Neural crest cell (in vitro differentiated cells): ENCODE measurements around the gene SYTL3. TPM values are rescaled to one million over a fixed set of nuclear protein-coding genes. Genes with fewer than 3 reads are reported as not detected.

Source experiments
- DNase-seq: peaks from one replicate; pipeline ENCODE4 v3.0.0; 2021; ENCODE audit warnings: low read depth, mixed read lengths, low spot score
- H3K27ac Mint-ChIP-seq: one replicate; pipeline ENCODE4 v1.8.0; 2021; ENCODE audit warnings: mild to moderate bottlenecking, mixed read lengths; ENCODE audit not compliant: unreplicated experiment
- H3K27me3 Mint-ChIP-seq: 2 replicates; pipeline ENCODE4 v1.8.0; 2021; ENCODE audit warnings: low read depth, mild to moderate bottlenecking, mixed read lengths
- H3K36me3 Mint-ChIP-seq: 2 replicates; pipeline ENCODE4 v1.8.0; 2021; ENCODE audit warnings: low read depth, mild to moderate bottlenecking, mixed read lengths
- H3K4me1 Mint-ChIP-seq: 2 replicates; pipeline ENCODE4 v1.8.0; 2021; ENCODE audit warnings: mixed read lengths
- H3K4me3 Mint-ChIP-seq: one replicate; pipeline ENCODE4 v1.8.0; 2021; ENCODE audit warnings: mild to moderate bottlenecking, mixed read lengths
- H3K9me3 Mint-ChIP-seq: 2 replicates; pipeline ENCODE4 v1.8.0; 2021; ENCODE audit warnings: mixed read lengths
- CTCF ChIP-seq: fragments of 200-600 bp; sonication (generic); conservative IDR thresholded peaks from 2 replicates; pipeline ENCODE4 v1.5.0; 2021; ENCODE audit warnings: antibody characterized with exemption, mild to moderate bottlenecking
- total RNA-seq: library from RNA; stranded (reverse); gene quantifications from 2 replicates; pipeline ENCODE4 v1.2.1, GENCODE V29; 2021

Gene SYTL3
- total RNA-seq, 1 donor from 2014 or later, result 0.28 TPM

- no peak for DNase-seq
- Mint-ChIP-seq H3K36me3 (peaks cover 24% of the 10 kb centered on the region), H3K27ac (no peak overlapping the region), H3K4me1 (no peaks in the 10 kb centered on the region), H3K4me3 (no peak overlapping the region), H3K27me3 (no peaks in the 10 kb centered on the region), H3K9me3 (no peaks in the 10 kb centered on the region)
- no peak for TF ChIP-seq CTCF
Observed at GRCh38 chr6:158782432-158783166, 132.7 kb downstream of the SYTL3 start.

- no peak for TF ChIP-seq CTCF
Observed at GRCh38 chr6:158783167-158783450, 133.3 kb downstream of the SYTL3 start.

GRCh38 chr6:158783851-158784250, 134.0 kb downstream of the SYTL3 start:
- H3K9me3 Mint-ChIP-seq, result no peaks in the 10 kb centered on the region
- TF ChIP-seq CTCF, result no peak
- peaks cover 22% of the 10 kb centered on the region for H3K36me3 Mint-ChIP-seq
- H3K4me1 Mint-ChIP-seq, result no peaks in the 10 kb centered on the region
- DNase-seq, result no peak
- no peak overlapping the region for H3K27ac Mint-ChIP-seq
- no peaks in the 10 kb centered on the region for H3K27me3 Mint-ChIP-seq
- H3K4me3 Mint-ChIP-seq, result no peak overlapping the region

More at GRCh38 chr6:158783167-158783450, 133.3 kb downstream of the SYTL3 start:
- peaks cover 25% of the 10 kb centered on the region for H3K36me3 Mint-ChIP-seq
- H3K27ac Mint-ChIP-seq, result no peak overlapping the region
- H3K9me3 Mint-ChIP-seq, result no peaks in the 10 kb centered on the region
- DNase-seq, result no peak
- H3K4me1 Mint-ChIP-seq, result no peaks in the 10 kb centered on the region
- H3K27me3 Mint-ChIP-seq, result no peaks in the 10 kb centered on the region
- no peak overlapping the region for H3K4me3 Mint-ChIP-seq

- Mint-ChIP-seq H3K9me3 (no peaks in the 10 kb centered on the region), H3K27me3 (no peaks in the 10 kb centered on the region), H3K4me3 (no peak overlapping the region), H3K36me3 (peaks cover 18% of the 10 kb centered on the region), H3K27ac (no peak overlapping the region), H3K4me1 (peaks cover 3% of the 10 kb centered on the region)
- TF ChIP-seq CTCF, result no peak
- no peak for DNase-seq
Observed at GRCh38 chr6:158784505-158784904, 134.7 kb downstream of the SYTL3 start.

- H3K9me3 Mint-ChIP-seq, result no peaks in the 10 kb centered on the region
- DNase-seq, result no peak
- no peak overlapping the region for H3K27ac Mint-ChIP-seq
- no peak overlapping the region for H3K4me3 Mint-ChIP-seq
- H3K4me1 Mint-ChIP-seq, result peaks cover 8% of the 10 kb centered on the region
- H3K27me3 Mint-ChIP-seq, result no peaks in the 10 kb centered on the region
- peaks cover 18% of the 10 kb centered on the region for H3K36me3 Mint-ChIP-seq
- TF ChIP-seq CTCF, result no peak
Observed at GRCh38 chr6:158785036-158785435, 135.2 kb downstream of the SYTL3 start.
